HCT116 (cell line): ENCODE measurements around the gene SMPDL3B. TPM values are rescaled to one million over a fixed set of nuclear protein-coding genes. Genes with fewer than 3 reads are reported as not detected.

ENCODE experiments used
- ATAC-seq: fragments of 200-7000 bp; cut with Tn5 transposase; 2 replicates; pipeline ENCODE4 v1.9.1; 2020; ENCODE audit warnings: mild to moderate bottlenecking, moderate library complexity
- BruUV-seq: library from RNA; stranded (reverse); fragments of 400-500 nt; replicated peaks from 2 replicates; lab custom pipeline; 2021; lab: Mats Ljungman, UMichigan
- CTCF ChIA-PET: fragments of 300-600 bp; sonication (Branson Sonifier 250); formaldehyde crosslinking; loops from one replicate; lab custom pipeline; 2021; ENCODE audit warnings: antibody characterized with exemption; lab: Charles Lee
- POLR2A ChIA-PET: fragments of 300-600, 350-600 bp; sonication (Branson Sonifier 250); formaldehyde crosslinking; loops from one replicate; lab custom pipeline; 2021; ENCODE audit warnings: antibody characterized with exemption; lab: Charles Lee
- RAD21 ChIA-PET, 2 experiments: fragments of 300-600 bp; sonication (Branson Sonifier 250); formaldehyde crosslinking; loops; one replicate each; lab custom pipeline; 2023; ENCODE audit warnings: low total read pairs in 2 of 2; ENCODE audit not compliant: uncharacterized antibody in 2 of 2, unreplicated experiment in 2 of 2, low non-redundant PET in 1 of 2; lab: Charles Lee
- DNase-seq: peaks from one replicate; pipeline ENCODE4 v3.0.0-alpha.2; 2010; ENCODE audit warnings: low read depth, low spot score
- H2AFZ ChIP-seq: fragments of 200-600 bp; shearing (Covaris generic), sonication (generic); 2 replicates; pipeline ENCODE4 v1.6.1; 2017; ENCODE audit warnings: low read depth, mixed run types, mixed read lengths, antibody characterized with exemption, low read length; ENCODE audit not compliant: poor library complexity, severe bottlenecking
- H3K27ac ChIP-seq: 2 replicates; pipeline ENCODE4 v1.5.1; 2012; ENCODE audit warnings: low read depth, low read length
- H3K27me3 ChIP-seq: fragments of 200-600 bp; sonication (generic); 2 replicates; pipeline ENCODE4 v1.6.1; 2016; ENCODE audit warnings: mixed run types, low read length, mixed read lengths; ENCODE audit not compliant: insufficient read depth
- H3K36me3 ChIP-seq, 2 experiments: fragments of 200-500 bp in 1 of 2; fragments of 200-600 bp in 1 of 2; sonication (Bioruptor generic) in 1 of 2; sonication (generic) in 1 of 2; 2 replicates each; pipeline versions ENCODE4 v1.5.1 to v1.6.1; 2014 to 2016; ENCODE audit warnings: low read length in 2 of 2, inconsistent platforms in 1 of 2, mixed read lengths in 1 of 2, mixed run types in 1 of 2; ENCODE audit not compliant: insufficient read depth in 2 of 2, control insufficient read depth in 1 of 2
- H3K4me1 ChIP-seq, 2 experiments: fragments of 200-600 bp in 1 of 2; sonication (generic) in 1 of 2; 2 replicates each; pipeline versions ENCODE4 v1.5.1 to v1.6.1; 2012 to 2017; ENCODE audit warnings: low read length in 2 of 2, inconsistent platforms in 1 of 2, mild to moderate bottlenecking in 1 of 2, mixed read lengths in 1 of 2, mixed run types in 1 of 2, moderate library complexity in 1 of 2; ENCODE audit not compliant: insufficient read depth in 2 of 2, control insufficient read depth in 1 of 2
- H3K4me2 ChIP-seq: fragments of 200-600 bp; sonication (generic); 2 replicates; pipeline ENCODE4 v1.6.1; 2017; ENCODE audit warnings: mixed run types, low read length, mixed read lengths
- H3K4me3 ChIP-seq, 2 experiments: fragments of 200-600 bp in 1 of 2; sonication (generic) in 1 of 2; replicated peaks in 1 of 2; 2 replicates each; pipeline ENCODE4 v1.5.1; 2011 to 2016; ENCODE audit warnings: low read length in 2 of 2, control low read depth in 1 of 2, low read depth in 1 of 2, mild to moderate bottlenecking in 1 of 2, mixed read lengths in 1 of 2, mixed run types in 1 of 2
- H3K79me2 ChIP-seq: fragments of 200-600 bp; sonication (generic); 2 replicates; pipeline ENCODE4 v1.6.1; 2017; ENCODE audit warnings: mild to moderate bottlenecking, mixed run types, low read length, moderate library complexity, mixed read lengths; ENCODE audit not compliant: insufficient read depth
- H3K9ac ChIP-seq: fragments of 200-600 bp; sonication (generic); 2 replicates; pipeline ENCODE4 v1.6.1; 2016; ENCODE audit warnings: low read length, mixed read lengths
- H3K9me2 ChIP-seq: fragments of 200-600 bp; sonication (generic), shearing (Covaris generic); 2 replicates; pipeline ENCODE4 v1.6.1; 2017; ENCODE audit warnings: mixed run types, mild to moderate bottlenecking, moderate library complexity; ENCODE audit not compliant: insufficient read depth
- H3K9me3 ChIP-seq, 2 experiments: fragments of 200-500 bp in 1 of 2; fragments of 200-600 bp in 1 of 2; sonication (Bioruptor generic) in 1 of 2; sonication (generic) in 1 of 2; 2 replicates each; pipeline ENCODE4 v1.6.1; 2014 to 2017; ENCODE audit warnings: low read length in 2 of 2, mixed read lengths in 2 of 2, inconsistent platforms in 1 of 2, low read depth in 1 of 2, mild to moderate bottlenecking in 1 of 2, mixed run types in 1 of 2, moderate library complexity in 1 of 2; ENCODE audit not compliant: control insufficient read depth in 1 of 2, insufficient read depth in 1 of 2
- H4K20me1 ChIP-seq: fragments of 200-600 bp; sonication (generic), shearing (Covaris generic); 2 replicates; pipeline ENCODE4 v1.6.1; 2017; ENCODE audit warnings: mixed run types, mild to moderate bottlenecking, moderate library complexity; ENCODE audit not compliant: insufficient read depth
- ATF3 ChIP-seq: IDR thresholded peaks from 2 replicates; pipeline ENCODE4 v1.6.1; 2012
- CBX3 ChIP-seq: IDR thresholded peaks from 2 replicates; pipeline ENCODE4 v1.6.1; 2012; ENCODE audit warnings: low read depth
- CEBPB ChIP-seq: IDR thresholded peaks from 2 replicates; pipeline ENCODE4 v1.6.1; 2012; ENCODE audit warnings: low read depth
- EGR1 ChIP-seq: IDR thresholded peaks from 2 replicates; pipeline ENCODE4 v1.6.1; 2012; ENCODE audit warnings: low read depth
- ELF1 ChIP-seq: IDR thresholded peaks from 2 replicates; pipeline ENCODE4 v1.6.1; 2012; ENCODE audit warnings: low read depth, borderline replicate concordance
- JUND ChIP-seq: IDR thresholded peaks from 2 replicates; pipeline ENCODE4 v1.6.1; 2012
- MAX ChIP-seq: IDR thresholded peaks from 2 replicates; pipeline ENCODE4 v1.6.1; 2012
- POLR2A ChIP-seq: IDR thresholded peaks from 2 replicates; pipeline ENCODE4 v1.7.0; 2011; ENCODE audit warnings: borderline replicate concordance; ENCODE audit not compliant: insufficient read depth, insufficient read length; ENCODE audit errors: extremely low read depth
- POLR2AphosphoS5 ChIP-seq: IDR thresholded peaks from 2 replicates; pipeline ENCODE4 v1.6.1; 2011; ENCODE audit warnings: mild to moderate bottlenecking, low read depth, low read length, moderate library complexity
- SIN3A ChIP-seq: IDR thresholded peaks from 2 replicates; pipeline ENCODE4 v1.6.1; 2012; ENCODE audit warnings: low read depth
- SP1 ChIP-seq: IDR thresholded peaks from 2 replicates; pipeline ENCODE4 v1.6.1; 2012; ENCODE audit warnings: low read depth
- SRF ChIP-seq: IDR thresholded peaks from 2 replicates; pipeline ENCODE4 v1.6.1; 2012; ENCODE audit warnings: low read depth
- TCF7L2 ChIP-seq: IDR thresholded peaks from 2 replicates; pipeline ENCODE4 v1.7.0; 2011; ENCODE audit warnings: borderline replicate concordance, inconsistent platforms; ENCODE audit not compliant: insufficient read depth, insufficient read length; ENCODE audit errors: extremely low read depth
- ZNF274 ChIP-seq: fragments of 200-500 bp; sonication (Bioruptor generic); IDR thresholded peaks from 2 replicates; pipeline ENCODE4 v1.6.1; 2014; ENCODE audit warnings: mild to moderate bottlenecking, low read depth, low read length, inconsistent platforms
- intact Hi-C: fragments of 100-400 bp; cut with micrococcal nuclease; formaldehyde crosslinking; loops from 2 replicates; pipeline ENCODE4 v1.10.0; 2022
- total RNA-seq: library from RNA; stranded (reverse); gene quantifications from one replicate; pipeline ENCODE4 v1.2.1, GENCODE V29; 2021; ENCODE audit not compliant: unreplicated experiment

Gene SMPDL3B
- total RNA-seq, 1 experiment from 2014 or later: 16.4 TPM

- no peaks in the 10 kb centered on the region for H4K20me1 ChIP-seq
- POLR2A ChIA-PET: no interaction called here
- no peak overlapping the region for H2AFZ ChIP-seq
These were observed 28.6 kb downstream of the SMPDL3B start for GRCh38 chr1:27963393-27963792.

More at GRCh38 chr1:27963393-27963792, 28.6 kb downstream of the SMPDL3B start:
- Histone ChIP-seq H3K4me3 (no peak overlapping the region), H3K9me3 (no peaks in the 10 kb centered on the region), H3K79me2 (peaks cover 7% of the 10 kb centered on the region; the same call in 1 of the 2 replicates), H3K27ac (no peak overlapping the region), H3K9me2 (no peaks in the 10 kb centered on the region), H3K36me3 (peaks cover 0 to 5% of the 10 kb centered on the region in 2 experiments; a peak in 1 of 4 replicates), H3K4me2 (no peak overlapping the region), H3K27me3 (no peaks in the 10 kb centered on the region), H3K4me1 (peaks cover 32 to 60% of the 10 kb centered on the region in 2 experiments), H3K9ac (no peak overlapping the region)
- ATAC-seq (no peak), DNase-seq (no peak)
- no TSS peak for BruUV-seq
- CTCF ChIA-PET: interaction anchor here (0.7 kb wide), 1 partner anchor 106 kb away, joined by 3 read pairs; no protein-coding TSS in a partner anchor
- no peak for TF ChIP-seq ELF1
- TF ChIP-seq CEBPB: no peak
- TF ChIP-seq MAX: no peak
- TF ChIP-seq JUND: no peak
- no peak for TF ChIP-seq TCF7L2
- TF ChIP-seq SIN3A: no peak
- TF ChIP-seq SRF: no peak
- TF ChIP-seq SP1: no peak
- no peak for TF ChIP-seq ATF3
- no peak for TF ChIP-seq CBX3
- TF ChIP-seq POLR2A: no peak
- TF ChIP-seq ZNF274: no peak
- TF ChIP-seq POLR2AphosphoS5: no peak
- no peak for TF ChIP-seq EGR1
- RAD21 ChIA-PET: no interaction called here
- intact Hi-C loops: no loop called here
